Astrocyte (in vitro differentiated cells and primary cell): Measurements from ENCODE around the gene PARL.

Source experiments
- EZH2 ChIP-seq: IDR thresholded peaks from 2 replicates; pipeline ENCODE4 v1.6.1; 2012; ENCODE audit warnings: mild to moderate bottlenecking, low read length, inconsistent platforms; ENCODE audit not compliant: insufficient read depth
- TF ChIP-seq, protein P1 (sequence below): IDR thresholded peaks from 2 replicates; pipeline ENCODE4 v1.5.1; 2011; ENCODE audit warnings: low read depth, mild to moderate bottlenecking, inconsistent platforms, low read length, moderate library complexity; ENCODE audit not compliant: insufficient read depth

DNA sequence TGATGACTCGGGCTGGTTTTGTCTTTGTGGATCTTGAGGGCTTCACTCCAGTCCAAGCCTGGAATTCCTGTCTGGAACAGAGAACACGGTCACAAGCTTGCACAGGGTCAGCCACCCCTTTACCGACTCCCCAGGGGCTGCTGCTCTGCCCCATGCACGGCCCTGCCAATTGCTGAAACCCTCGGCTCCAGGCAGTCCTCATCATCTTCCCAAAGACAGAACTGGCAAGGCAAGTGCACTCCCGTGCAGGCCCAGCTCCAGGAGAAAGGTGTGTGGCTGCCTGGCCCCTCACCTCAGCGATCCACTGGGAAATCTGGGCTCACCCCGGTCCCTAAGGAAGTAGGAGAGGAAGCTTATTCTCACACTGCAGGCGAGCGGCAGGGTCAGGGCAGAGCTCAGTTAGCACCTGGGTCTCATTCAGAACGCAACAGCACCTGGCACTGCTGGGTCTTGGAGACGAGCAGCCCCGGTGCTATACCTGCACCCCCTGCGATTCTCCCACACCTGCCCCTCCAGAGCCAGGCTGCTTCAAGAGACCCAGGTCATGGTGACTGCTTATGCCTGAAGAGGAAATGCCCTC is 66.5 kb downstream of the PARL start:
- TF ChIP-seq, protein P1, sequence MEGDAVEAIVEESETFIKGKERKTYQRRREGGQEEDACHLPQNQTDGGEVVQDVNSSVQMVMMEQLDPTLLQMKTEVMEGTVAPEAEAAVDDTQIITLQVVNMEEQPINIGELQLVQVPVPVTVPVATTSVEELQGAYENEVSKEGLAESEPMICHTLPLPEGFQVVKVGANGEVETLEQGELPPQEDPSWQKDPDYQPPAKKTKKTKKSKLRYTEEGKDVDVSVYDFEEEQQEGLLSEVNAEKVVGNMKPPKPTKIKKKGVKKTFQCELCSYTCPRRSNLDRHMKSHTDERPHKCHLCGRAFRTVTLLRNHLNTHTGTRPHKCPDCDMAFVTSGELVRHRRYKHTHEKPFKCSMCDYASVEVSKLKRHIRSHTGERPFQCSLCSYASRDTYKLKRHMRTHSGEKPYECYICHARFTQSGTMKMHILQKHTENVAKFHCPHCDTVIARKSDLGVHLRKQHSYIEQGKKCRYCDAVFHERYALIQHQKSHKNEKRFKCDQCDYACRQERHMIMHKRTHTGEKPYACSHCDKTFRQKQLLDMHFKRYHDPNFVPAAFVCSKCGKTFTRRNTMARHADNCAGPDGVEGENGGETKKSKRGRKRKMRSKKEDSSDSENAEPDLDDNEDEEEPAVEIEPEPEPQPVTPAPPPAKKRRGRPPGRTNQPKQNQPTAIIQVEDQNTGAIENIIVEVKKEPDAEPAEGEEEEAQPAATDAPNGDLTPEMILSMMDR, result no peak
- no peak for TF ChIP-seq EZH2
